ENCODE data around the gene MED1. TPM values are rescaled to one million over a fixed set of nuclear protein-coding genes. Genes with fewer than 3 reads are reported as not detected.
"Not testable (repeated sequence)": the region's sequence is repeated elsewhere in the genome, so short reads cannot be mapped to it uniquely, and the experiment has no call there.

MED1 gene
- total RNA-seq, 4 donors from 2014 or later, result 4.8 to 20.9 (median 18.7) TPM

GRCh38 chr17:39450051-39450450 lies 1.0 kb downstream of the MED1 start:
- H3K27ac ChIP-seq, result no peak overlapping the region
- no peak for TF ChIP-seq EP300 (IDR thresholded peaks at IDR 0.05; ENCODE audit: low read depth)
- no peak for TF ChIP-seq POLR2A (IDR thresholded peaks at IDR 0.05)
- TF ChIP-seq POLR2AphosphoS5 (IDR thresholded peaks at IDR 0.05), result no peak
- TF ChIP-seq, protein P1, sequence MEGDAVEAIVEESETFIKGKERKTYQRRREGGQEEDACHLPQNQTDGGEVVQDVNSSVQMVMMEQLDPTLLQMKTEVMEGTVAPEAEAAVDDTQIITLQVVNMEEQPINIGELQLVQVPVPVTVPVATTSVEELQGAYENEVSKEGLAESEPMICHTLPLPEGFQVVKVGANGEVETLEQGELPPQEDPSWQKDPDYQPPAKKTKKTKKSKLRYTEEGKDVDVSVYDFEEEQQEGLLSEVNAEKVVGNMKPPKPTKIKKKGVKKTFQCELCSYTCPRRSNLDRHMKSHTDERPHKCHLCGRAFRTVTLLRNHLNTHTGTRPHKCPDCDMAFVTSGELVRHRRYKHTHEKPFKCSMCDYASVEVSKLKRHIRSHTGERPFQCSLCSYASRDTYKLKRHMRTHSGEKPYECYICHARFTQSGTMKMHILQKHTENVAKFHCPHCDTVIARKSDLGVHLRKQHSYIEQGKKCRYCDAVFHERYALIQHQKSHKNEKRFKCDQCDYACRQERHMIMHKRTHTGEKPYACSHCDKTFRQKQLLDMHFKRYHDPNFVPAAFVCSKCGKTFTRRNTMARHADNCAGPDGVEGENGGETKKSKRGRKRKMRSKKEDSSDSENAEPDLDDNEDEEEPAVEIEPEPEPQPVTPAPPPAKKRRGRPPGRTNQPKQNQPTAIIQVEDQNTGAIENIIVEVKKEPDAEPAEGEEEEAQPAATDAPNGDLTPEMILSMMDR (IDR thresholded peaks at IDR 0.05), result no peak
- 77 to 92% methylated on average over 9 to 13 of the region's 13 CpGs for WGBS, 2 donors (ENCODE audit: low coverage in 1 of 2)
- in situ Hi-C loops (cut with MboI; ENCODE audit: low pct_ligation_motif_present in 1 of 4, low pct_unique_long_range_greater_than_20kb in 1 of 4, low sequenced_read_pairs in 3 of 4) (loop anchor here in 1 of 4 donors (10.0 kb wide), 1 partner anchor 45 kb away; the partner anchor contains the start of gene FBXL20), intact Hi-C loops (cut with DNase I; ENCODE audit: low total_unique reads) (no loop called here)
- H3K4me1 ChIP-seq, result peaks cover 5 to 23% (median 9%) of the 10 kb centered on the region in 4 donors
- H3K27me3 ChIP-seq, result no peaks in the 10 kb centered on the region
- H3K9me3 ChIP-seq, result no peaks in the 10 kb centered on the region
- H3K36me3 ChIP-seq, result peaks cover 0 to 30% (median 11%) of the 10 kb centered on the region in 4 donors
- DNase-seq, result no peak
- H3K4me3 ChIP-seq, result peak overlapping the region in 3 of 4 donors; percentile 66 to 97 (median 74)

DNA sequence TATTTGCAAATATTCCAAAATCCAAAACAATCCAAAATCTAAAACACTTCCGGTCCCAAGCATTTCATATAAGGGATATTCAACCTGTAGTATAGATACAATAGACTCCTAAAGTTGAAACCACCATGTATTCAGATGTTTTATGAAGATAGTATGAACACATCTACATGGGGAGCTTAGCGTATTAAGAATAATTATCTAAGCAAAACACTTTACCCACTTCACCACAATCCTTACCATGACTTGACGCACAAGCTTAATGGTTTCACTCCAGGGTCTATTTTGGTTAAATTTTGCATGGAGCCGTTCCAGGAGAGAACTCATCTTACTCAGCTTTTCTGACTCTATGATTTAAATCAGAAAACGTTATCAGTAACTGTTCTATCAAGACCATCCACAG lies 3.5 kb downstream of the MED1 start:
- peaks cover 0 to 49% (median 21%) of the 10 kb centered on the region in 4 donors for H3K36me3 ChIP-seq
- 82 to 92% methylated on average over 5 of the region's 5 CpGs for WGBS, 2 donors (ENCODE audit: low coverage in 1 of 2)
- peaks cover 5 to 23% (median 9%) of the 10 kb centered on the region in 4 donors for H3K4me1 ChIP-seq
- H3K27ac ChIP-seq, result no peak overlapping the region
- in situ Hi-C loops (cut with MboI; ENCODE audit: low pct_ligation_motif_present in 1 of 4, low pct_unique_long_range_greater_than_20kb in 1 of 4, low sequenced_read_pairs in 3 of 4) (no loop called here), intact Hi-C loops (cut with DNase I; ENCODE audit: low total_unique reads) (no loop called here)
- no peaks in the 10 kb centered on the region for H3K27me3 ChIP-seq
- H3K4me3 ChIP-seq, result no peak overlapping the region
- TF ChIP-seq, protein P1 (IDR thresholded peaks at IDR 0.05), result no peak
- no peak for TF ChIP-seq EP300 (IDR thresholded peaks at IDR 0.05; ENCODE audit: low read depth)
- no peak for TF ChIP-seq POLR2AphosphoS5 (IDR thresholded peaks at IDR 0.05)
- TF ChIP-seq POLR2A (IDR thresholded peaks at IDR 0.05), result no peak
- H3K9me3 ChIP-seq, result no peaks in the 10 kb centered on the region
- DNase-seq, result no peak

- in situ Hi-C loops (cut with MboI; ENCODE audit: low pct_ligation_motif_present in 1 of 4, low pct_unique_long_range_greater_than_20kb in 1 of 4, low sequenced_read_pairs in 3 of 4), result no loop called here
- H3K4me3 ChIP-seq, result no peak overlapping the region
- peaks cover 0 to 83% (median 40%) of the 10 kb centered on the region in 4 donors for H3K36me3 ChIP-seq
- no peak for DNase-seq
- TF ChIP-seq EP300 (IDR thresholded peaks at IDR 0.05; ENCODE audit: low read depth) (no peak), POLR2AphosphoS5 (IDR thresholded peaks at IDR 0.05) (no peak), POLR2A (IDR thresholded peaks at IDR 0.05) (no peak)
- TF ChIP-seq, protein P1 (IDR thresholded peaks at IDR 0.05), result no peak
- H3K27ac ChIP-seq, result no peak overlapping the region
- H3K27me3 ChIP-seq, result no peaks in the 10 kb centered on the region
- no peaks in the 10 kb centered on the region for H3K4me1 ChIP-seq
- intact Hi-C loops (cut with DNase I; ENCODE audit: low total_unique reads), result no loop called here
- H3K9me3 ChIP-seq, result no peaks in the 10 kb centered on the region
These were observed 7.7 kb downstream of the MED1 start for GRCh38 chr17:39443326-39443725.

DNA sequence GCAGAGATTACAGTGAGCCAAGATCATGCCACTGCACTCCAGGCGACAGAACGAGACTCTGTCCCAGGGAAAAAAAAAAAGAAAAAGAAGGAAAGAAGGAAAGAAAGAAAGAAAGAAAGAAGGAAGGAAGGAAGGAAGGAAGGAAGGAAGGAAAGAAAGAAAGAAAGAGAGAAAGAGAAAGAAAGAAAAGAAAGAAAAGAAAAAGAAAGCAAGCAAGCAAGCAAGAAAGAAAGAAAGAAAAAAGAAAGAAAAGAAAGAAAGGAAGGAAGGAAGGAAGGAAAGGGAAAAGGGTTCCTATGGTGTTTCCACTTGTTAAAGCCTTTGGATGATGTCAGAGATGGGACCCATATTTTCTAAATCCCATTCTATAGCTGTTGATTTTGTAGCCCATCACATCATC lies 11.2 kb downstream of the MED1 start:
- intact Hi-C loops (cut with DNase I; ENCODE audit: low total_unique reads); H3K27me3 ChIP-seq; H3K4me1 ChIP-seq; H3K27ac ChIP-seq; H3K4me3 ChIP-seq; in situ Hi-C loops (cut with MboI; ENCODE audit: low pct_ligation_motif_present in 1 of 4, low pct_unique_long_range_greater_than_20kb in 1 of 4, low sequenced_read_pairs in 3 of 4); H3K9me3 ChIP-seq; DNase-seq: not testable (repeated sequence)
- peaks cover 0 to 81% (median 38%) of the 10 kb centered on the region in 4 donors for H3K36me3 ChIP-seq
- WGBS, 2 donors (ENCODE audit: low coverage in 1 of 2), result 100% methylated on average over 2 of the region's 2 CpGs

- peaks cover 0 to 88% (median 32%) of the 10 kb centered on the region in 4 donors for H3K36me3 ChIP-seq
- intact Hi-C loops (cut with DNase I; ENCODE audit: low total_unique reads), result no loop called here
- no peaks in the 10 kb centered on the region for H3K27me3 ChIP-seq
- H3K9me3 ChIP-seq, result no peaks in the 10 kb centered on the region
- TF ChIP-seq POLR2AphosphoS5 (IDR thresholded peaks at IDR 0.05) (no peak), EP300 (IDR thresholded peaks at IDR 0.05; ENCODE audit: low read depth) (no peak), POLR2A (IDR thresholded peaks at IDR 0.05) (no peak)
- TF ChIP-seq, protein P1 (IDR thresholded peaks at IDR 0.05), result no peak
- DNase-seq, result no peak
- no peak overlapping the region for H3K27ac ChIP-seq
- H3K4me1 ChIP-seq, result no peaks in the 10 kb centered on the region
- H3K4me3 ChIP-seq, result no peak overlapping the region
- in situ Hi-C loops (cut with MboI; ENCODE audit: low pct_ligation_motif_present in 1 of 4, low pct_unique_long_range_greater_than_20kb in 1 of 4, low sequenced_read_pairs in 3 of 4), result no loop called here
- 91 to 100% methylated on average over 1 to 4 of the region's 4 CpGs for WGBS, 2 donors (ENCODE audit: low coverage in 1 of 2)
These were observed 21.5 kb downstream of the MED1 start for GRCh38 chr17:39429600-39429999.

All from transverse colon (tissue), 4 donors.